Ovary (tissue), 9 donors: ENCODE results near the gene TADA2B. TPM values are rescaled to one million over a fixed set of nuclear protein-coding genes. Genes with fewer than 3 reads are reported as not detected.

Source experiments
- DNase-seq, 5 donors: peaks; one replicate each; pipeline ENCODE4 v3.0.0-alpha.2; 2019 to 2020
- H3K27ac ChIP-seq, 2 donors: fragments of 200-600 bp; one replicate each; pipeline versions ENCODE4 v1.5.1 to v1.8.0; 2019 to 2022
- H3K27me3 ChIP-seq: fragments of 200-600 bp; one replicate; pipeline ENCODE4 v1.8.0; 2022
- H3K36me3 ChIP-seq: fragments of 200-600 bp; sonication (generic); one replicate; pipeline ENCODE4 v1.5.1; 2019
- H3K4me1 ChIP-seq: one replicate; pipeline ENCODE4 v1.8.1; 2013; ENCODE audit warnings: mild to moderate bottlenecking, moderate library complexity; ENCODE audit not compliant: insufficient read depth
- H3K4me3 ChIP-seq: fragments of 200-600 bp; sonication (generic); one replicate; pipeline ENCODE4 v1.5.1; 2017
- H3K9me3 ChIP-seq, 2 donors: fragments of 200-600 bp in 1 of 2; sonication (generic) in 1 of 2; one replicate each; pipeline versions ENCODE4 v1.5.1 to v1.8.1; 2013 to 2019; ENCODE audit warnings: mild to moderate bottlenecking in 1 of 2, moderate library complexity in 1 of 2
- EP300 ChIP-seq: sonication (generic); formaldehyde crosslinking; IDR thresholded peaks from one replicate; pipeline ENCODE4 v1.6.1; 2017; ENCODE audit warnings: antibody characterized with exemption
- POLR2A ChIP-seq: fragments of 450-650 bp; IDR thresholded peaks from one replicate; pipeline ENCODE4 v1.6.1; 2017; ENCODE audit warnings: antibody characterized with exemption, mild to moderate bottlenecking, moderate library complexity
- WGBS, 3 donors: extraction: QIAGEN DNeasy Blood & Tissue Kit in 1 of 3; methylation state at CpG; one replicate each; pipeline versions ENCODE4 v1.1.5 to v1.1.7; 2013 to 2017; 5-methylcytosine and 5-hydroxymethylcytosine counted together
- intact Hi-C, 4 donors: fragments of 100-400 bp; cut with DNase I; formaldehyde crosslinking; loops; one replicate each; pipeline versions ENCODE4 v1.11.0 to v1.15.1; 2022 to 2023
- polyA plus RNA-seq, 2 donors: library from polyadenylated mRNA; stranded (reverse); fragments of 200-250 nt in 1 of 2; fragments of 350-450 nt in 1 of 2; fragmentation: Illumina TruSeq in 1 of 2; extraction: RNeasy Lipid Tissue Mini Kit (QIAGEN cat#74804) in 1 of 2; gene quantifications; one replicate each; pipeline ENCODE4 v1.2.3, GENCODE V29; 2013 to 2014
- total RNA-seq, 7 donors: library from RNA; depleted of rRNA in 2 of 7; stranded (reverse); fragments of >200 nt in 2 of 7; fragmentation: NEBNext Ultra II Directional in 3 of 7; extraction: Animal tissue kit (Norgen Biotek cat#: 25700) in 3 of 7; gene quantifications; one replicate each; pipeline versions ENCODE4 v1.1.0 to v1.2.4, GENCODE V29; 2016 to 2023
- TF ChIP-seq, protein P1 (sequence below), 3 donors: fragments of 450-650 bp in 2 of 3; fragments of 200-600 bp in 1 of 3; IDR thresholded peaks; one replicate each; pipeline versions ENCODE4 v1.5.1 to v1.8.0; 2016 to 2022; ENCODE audit warnings: antibody characterized with exemption in 3 of 3, mild to moderate bottlenecking in 1 of 3
- donor health status: DM: no; HTN: no; CAD: no; lungs with moderate emphysema.
- donor health status: DM: no; HTN: no; CAD: no.
- donor health status: Bipolar disorder and iron deficiency.
- donor health status: DM: yes; HTN: yes; CAD: no.
- donor health status: DM: no; HTN: no; CAD: no.
- donor health status: DM: yes; HTN: yes; CAD: no.

TADA2B gene
- total and polyA plus RNA-seq, 9 donors, result 11.9 to 31.6 (median 26.8) TPM

DNA sequence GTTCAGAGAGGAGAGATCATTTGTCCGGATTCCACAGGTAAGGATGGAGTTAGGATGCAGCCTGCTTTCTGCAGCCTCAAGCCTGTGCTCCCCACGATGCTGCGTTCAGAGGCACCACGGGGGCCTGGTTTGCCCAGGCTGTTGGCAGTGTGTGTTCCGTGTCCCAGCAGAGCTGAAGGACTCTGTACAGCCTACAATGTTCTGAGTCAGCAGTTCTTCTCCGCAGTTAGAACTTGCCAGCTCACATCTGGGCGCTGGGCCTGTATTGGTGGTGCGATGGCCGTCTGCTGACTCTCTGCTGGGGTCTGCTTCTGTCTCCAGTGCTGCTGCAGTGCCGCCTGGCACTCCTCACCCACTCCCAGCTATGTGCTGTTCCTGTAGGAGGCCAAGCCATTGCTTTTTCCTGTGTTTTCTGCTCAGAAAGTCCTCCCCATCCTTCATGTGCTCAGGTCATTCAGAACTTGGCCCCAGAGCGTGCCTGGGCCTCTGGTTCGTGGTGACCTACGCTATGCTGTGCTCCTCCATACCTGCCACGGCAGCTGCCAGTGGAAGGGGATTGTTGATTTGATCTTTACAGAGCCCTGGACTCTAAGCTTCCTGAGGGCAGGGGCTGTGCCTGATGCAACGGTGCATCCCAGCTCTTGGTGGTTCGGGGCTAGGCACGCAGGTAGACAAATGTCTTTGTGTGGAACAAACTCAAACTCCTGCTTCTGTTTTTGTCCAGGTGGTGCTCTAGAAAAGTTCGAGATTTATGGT lies 42.6 kb upstream of the TADA2B start:
- intact Hi-C loops, result no loop called here
- Histone ChIP-seq H3K9me3 (no peaks in the 10 kb centered on the region), H3K27ac (no peak overlapping the region), H3K4me3 (no peak overlapping the region), H3K36me3 (no peaks in the 10 kb centered on the region), H3K27me3 (no peaks in the 10 kb centered on the region), H3K4me1 (no peaks in the 10 kb centered on the region)
- WGBS, 3 donors, result 94 to 95% (median 94%) methylated on average over 18 of the region's 18 CpGs
- TF ChIP-seq EP300 (no peak), POLR2A (no peak)
- TF ChIP-seq, protein P1, sequence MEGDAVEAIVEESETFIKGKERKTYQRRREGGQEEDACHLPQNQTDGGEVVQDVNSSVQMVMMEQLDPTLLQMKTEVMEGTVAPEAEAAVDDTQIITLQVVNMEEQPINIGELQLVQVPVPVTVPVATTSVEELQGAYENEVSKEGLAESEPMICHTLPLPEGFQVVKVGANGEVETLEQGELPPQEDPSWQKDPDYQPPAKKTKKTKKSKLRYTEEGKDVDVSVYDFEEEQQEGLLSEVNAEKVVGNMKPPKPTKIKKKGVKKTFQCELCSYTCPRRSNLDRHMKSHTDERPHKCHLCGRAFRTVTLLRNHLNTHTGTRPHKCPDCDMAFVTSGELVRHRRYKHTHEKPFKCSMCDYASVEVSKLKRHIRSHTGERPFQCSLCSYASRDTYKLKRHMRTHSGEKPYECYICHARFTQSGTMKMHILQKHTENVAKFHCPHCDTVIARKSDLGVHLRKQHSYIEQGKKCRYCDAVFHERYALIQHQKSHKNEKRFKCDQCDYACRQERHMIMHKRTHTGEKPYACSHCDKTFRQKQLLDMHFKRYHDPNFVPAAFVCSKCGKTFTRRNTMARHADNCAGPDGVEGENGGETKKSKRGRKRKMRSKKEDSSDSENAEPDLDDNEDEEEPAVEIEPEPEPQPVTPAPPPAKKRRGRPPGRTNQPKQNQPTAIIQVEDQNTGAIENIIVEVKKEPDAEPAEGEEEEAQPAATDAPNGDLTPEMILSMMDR (IDR thresholded peaks at IDR 0.05), result no peak
- DNase-seq, result no peak

DNA sequence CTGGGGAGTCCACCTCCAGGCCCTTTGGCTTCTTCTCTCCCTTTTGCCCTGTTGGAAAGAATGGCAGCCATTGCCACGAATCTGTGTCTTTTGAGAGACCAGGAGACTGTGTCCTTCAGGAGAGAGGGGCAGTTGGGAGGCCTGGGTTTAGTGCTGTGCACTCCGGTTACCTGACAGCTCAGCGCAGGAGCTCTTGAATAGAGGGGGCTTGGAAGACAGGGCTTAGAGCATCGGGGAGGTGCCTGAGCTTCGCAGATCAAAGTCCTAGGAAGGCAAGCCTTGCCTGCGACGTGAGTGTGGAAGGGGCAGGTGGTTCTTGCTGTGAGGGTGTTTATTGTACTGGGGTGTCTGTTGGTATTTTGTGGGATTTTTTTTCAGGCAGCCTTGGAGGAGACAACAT lies 41.9 kb upstream of the TADA2B start:
- no peaks in the 10 kb centered on the region for H3K27me3 ChIP-seq
- TF ChIP-seq, protein P1 (IDR thresholded peaks at IDR 0.05), result no peak
- TF ChIP-seq POLR2A, result no peak
- no peak for TF ChIP-seq EP300
- WGBS, 3 donors, result 94% methylated on average over 7 of the region's 7 CpGs
- H3K9me3 ChIP-seq, result no peaks in the 10 kb centered on the region
- no peaks in the 10 kb centered on the region for H3K4me1 ChIP-seq
- DNase-seq, result no peak
- no peaks in the 10 kb centered on the region for H3K36me3 ChIP-seq
- intact Hi-C loops, result no loop called here
- H3K27ac ChIP-seq, result no peak overlapping the region
- no peak overlapping the region for H3K4me3 ChIP-seq

DNA sequence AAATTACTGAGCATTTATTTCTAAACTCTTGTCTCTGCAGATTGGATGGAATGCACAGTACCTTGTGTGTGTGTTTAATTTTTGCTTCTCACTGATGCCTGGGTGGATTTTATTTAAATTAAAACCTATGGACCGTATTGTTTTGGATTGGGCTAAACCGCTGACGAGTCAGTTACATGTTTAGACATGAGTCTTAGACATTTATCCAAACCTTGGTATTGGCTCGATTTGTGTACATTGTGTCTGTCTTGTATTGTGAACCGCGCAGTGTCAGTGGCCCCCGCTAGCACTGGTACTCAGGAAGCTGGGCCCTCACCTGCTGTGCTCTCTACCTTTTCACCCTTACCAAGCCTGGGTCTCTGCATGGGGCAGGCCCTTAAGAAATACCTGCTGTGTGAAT lies 40.8 kb upstream of the TADA2B start:
- 93 to 95% (median 95%) methylated on average over 7 of the region's 7 CpGs for WGBS, 3 donors
- no peaks in the 10 kb centered on the region for H3K27me3 ChIP-seq
- no peaks in the 10 kb centered on the region for H3K36me3 ChIP-seq
- no peak overlapping the region for H3K4me3 ChIP-seq
- no peaks in the 10 kb centered on the region for H3K4me1 ChIP-seq
- H3K9me3 ChIP-seq, result no peaks in the 10 kb centered on the region
- intact Hi-C loops, result no loop called here
- DNase-seq, result no peak
- H3K27ac ChIP-seq, result no peak overlapping the region
- TF ChIP-seq EP300 (no peak), POLR2A (no peak)
- TF ChIP-seq, protein P1 (IDR thresholded peaks at IDR 0.05), result no peak

DNA sequence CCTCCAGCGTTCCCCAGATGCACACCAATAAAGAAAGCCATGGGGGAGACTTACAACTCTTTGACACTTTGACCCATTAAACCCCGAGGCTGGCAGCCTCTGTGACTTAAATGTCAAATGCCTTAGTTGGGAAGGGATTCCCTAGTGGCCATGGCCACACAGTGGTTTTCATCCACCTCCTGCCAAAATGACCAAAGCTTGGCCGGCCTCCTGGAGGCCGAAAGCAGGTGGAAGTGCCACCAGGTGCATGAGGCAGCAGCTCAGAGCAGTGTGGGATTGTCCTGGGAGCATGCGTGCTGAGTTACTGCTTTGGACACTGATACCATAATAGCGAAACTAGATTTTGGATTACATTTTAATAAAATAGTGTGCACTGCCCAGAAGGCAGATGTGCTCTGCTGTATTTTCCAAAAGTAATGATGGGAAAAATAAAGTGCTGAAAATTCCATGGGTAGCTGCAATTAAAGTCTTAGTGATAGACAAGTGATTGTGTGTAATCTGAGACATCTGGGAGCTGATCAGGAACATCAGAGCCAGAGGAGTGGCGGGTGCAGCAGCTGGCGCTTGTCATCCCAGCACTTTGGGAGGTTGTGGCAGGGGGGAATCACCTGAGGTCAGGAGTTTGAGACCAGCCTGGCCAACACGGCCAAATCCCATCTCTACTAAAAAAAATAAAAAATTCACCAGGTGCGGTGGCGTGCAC lies 39.8 kb upstream of the TADA2B start:
- intact Hi-C loops, result no loop called here
- whole genome bisulfite sequencing, 3 donors, result 75 to 81% (median 80%) methylated on average over 11 of the region's 11 CpGs
- no peak overlapping the region for H3K4me3 ChIP-seq
- no peaks in the 10 kb centered on the region for H3K27me3 ChIP-seq
- H3K27ac ChIP-seq, result no peak overlapping the region
- no peaks in the 10 kb centered on the region for H3K9me3 ChIP-seq
- TF ChIP-seq, protein P1 (IDR thresholded peaks at IDR 0.05), result no peak
- TF ChIP-seq POLR2A (no peak), EP300 (no peak)
- DNase-seq, result no peak
- no peaks in the 10 kb centered on the region for H3K36me3 ChIP-seq
- H3K4me1 ChIP-seq, result no peaks in the 10 kb centered on the region
